ENCODE measurements around the gene DECR2. TPM values are rescaled to one million over a fixed set of nuclear protein-coding genes. Genes with fewer than 3 reads are reported as not detected.

The DECR2 gene
- total RNA-seq, 1 donor from 2014 or later: 8.4 TPM

DNA sequence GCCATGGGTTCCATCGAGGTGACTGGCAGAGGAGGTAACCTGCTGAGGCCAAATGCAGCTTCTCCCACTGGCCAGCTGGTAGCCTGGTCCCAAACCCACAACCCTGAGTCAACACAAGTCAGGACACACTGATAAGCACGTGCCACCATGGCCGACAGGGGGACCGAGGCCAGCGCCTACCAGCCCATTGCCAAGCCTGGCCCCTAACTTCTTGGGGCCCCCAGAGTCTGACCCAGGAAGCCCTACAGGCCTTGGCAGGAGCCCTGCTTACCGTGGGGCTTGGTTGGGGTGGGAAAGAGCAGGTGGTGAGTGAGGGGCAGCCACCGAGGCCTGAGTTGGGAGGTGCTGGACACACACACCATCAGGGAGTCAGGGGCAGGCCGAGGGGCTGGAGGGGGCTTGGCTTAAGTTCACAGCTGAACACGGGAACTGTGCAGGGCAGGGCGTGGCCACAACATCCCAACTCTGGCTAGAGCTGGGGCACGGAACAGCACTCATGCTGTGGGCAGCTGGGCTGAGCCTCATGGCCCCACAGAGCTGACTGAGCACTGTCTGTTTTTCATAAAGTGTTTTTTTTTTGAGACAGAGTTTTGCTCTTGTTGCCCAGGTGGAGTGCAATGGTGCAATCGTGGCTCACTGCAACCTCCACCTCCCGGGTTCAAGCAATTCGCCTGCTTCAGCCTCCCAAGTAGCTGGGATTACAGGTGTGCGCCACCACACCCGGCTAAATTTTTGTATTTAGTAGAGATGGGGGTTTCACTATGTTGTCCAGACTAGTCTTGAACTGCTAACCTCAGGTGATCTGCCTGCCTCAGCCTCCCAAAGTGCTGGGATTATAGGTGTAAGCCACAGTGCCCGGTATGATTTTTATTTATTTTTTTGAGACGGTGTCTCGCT, 36.8 kb upstream of the DECR2 start:
- peaks cover 18% of the 10 kb centered on the region for H3K27me3 ChIP-seq (ENCODE audit: low read depth)
- no peak for DNase-seq
- intact Hi-C loops (cut with micrococcal nuclease): no loop called here
- TF ChIP-seq, protein P1, sequence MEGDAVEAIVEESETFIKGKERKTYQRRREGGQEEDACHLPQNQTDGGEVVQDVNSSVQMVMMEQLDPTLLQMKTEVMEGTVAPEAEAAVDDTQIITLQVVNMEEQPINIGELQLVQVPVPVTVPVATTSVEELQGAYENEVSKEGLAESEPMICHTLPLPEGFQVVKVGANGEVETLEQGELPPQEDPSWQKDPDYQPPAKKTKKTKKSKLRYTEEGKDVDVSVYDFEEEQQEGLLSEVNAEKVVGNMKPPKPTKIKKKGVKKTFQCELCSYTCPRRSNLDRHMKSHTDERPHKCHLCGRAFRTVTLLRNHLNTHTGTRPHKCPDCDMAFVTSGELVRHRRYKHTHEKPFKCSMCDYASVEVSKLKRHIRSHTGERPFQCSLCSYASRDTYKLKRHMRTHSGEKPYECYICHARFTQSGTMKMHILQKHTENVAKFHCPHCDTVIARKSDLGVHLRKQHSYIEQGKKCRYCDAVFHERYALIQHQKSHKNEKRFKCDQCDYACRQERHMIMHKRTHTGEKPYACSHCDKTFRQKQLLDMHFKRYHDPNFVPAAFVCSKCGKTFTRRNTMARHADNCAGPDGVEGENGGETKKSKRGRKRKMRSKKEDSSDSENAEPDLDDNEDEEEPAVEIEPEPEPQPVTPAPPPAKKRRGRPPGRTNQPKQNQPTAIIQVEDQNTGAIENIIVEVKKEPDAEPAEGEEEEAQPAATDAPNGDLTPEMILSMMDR (IDR thresholded peaks at IDR 0.05; ENCODE audit: borderline replicate concordance): no peak
- no peak overlapping the region for H3K27ac ChIP-seq (replicated peaks)
- no peak overlapping the region for H3K4me3 ChIP-seq
- peaks cover 12% of the 10 kb centered on the region for H3K4me1 ChIP-seq
- no peaks in the 10 kb centered on the region for H3K9me3 ChIP-seq (replicated peaks)
- peaks cover 31% of the 10 kb centered on the region for H3K36me3 ChIP-seq

DNA sequence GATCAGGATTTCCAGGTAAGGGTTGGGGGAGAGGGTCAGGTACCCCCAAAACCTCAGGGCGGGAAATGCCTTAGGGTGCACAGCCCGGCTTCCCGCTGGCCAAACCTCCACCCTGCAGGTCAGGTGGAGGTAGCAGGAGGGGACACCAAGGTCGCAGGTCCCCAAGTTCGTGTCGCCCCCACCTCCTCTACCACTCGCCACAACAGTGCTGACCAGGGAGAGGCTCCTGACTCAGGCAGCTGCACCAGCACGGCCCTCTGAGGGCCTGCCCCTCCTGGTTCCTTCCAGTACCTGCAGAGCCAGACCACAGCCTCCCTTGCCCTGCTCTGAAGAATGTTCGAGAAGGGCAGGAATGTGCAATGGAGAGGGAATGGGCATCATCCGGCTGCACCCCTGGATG, 35.2 kb upstream of the DECR2 start:
- no peak for DNase-seq
- H3K4me1 ChIP-seq: peaks cover 25% of the 10 kb centered on the region

DNA sequence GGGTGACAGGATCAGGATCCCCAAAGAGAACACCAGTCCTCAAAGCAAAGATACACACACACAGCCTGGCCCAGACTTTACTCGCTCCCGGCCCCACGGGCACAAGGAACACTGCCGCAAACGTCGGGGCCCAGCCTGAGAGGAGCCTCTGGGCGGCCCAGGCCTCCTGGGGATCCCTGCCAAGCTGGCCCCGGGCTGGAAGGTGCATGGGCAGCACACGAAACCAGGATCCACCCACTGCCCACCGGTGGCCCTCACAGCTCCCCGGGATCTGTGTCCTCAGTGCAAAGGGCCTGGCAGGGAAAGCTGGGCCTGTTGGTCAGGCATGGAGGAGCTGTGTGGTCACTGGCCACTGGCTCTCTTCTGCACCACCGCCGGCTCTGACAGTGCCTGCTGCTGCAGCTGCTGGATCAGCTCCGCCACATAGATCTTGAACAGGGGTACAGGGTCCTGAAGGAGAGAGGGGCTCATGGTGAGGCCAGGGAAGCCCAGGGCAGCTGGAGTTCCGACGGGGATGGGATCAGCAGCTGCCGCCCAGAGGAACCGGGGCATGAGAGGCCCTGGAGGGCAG, 34.3 kb upstream of the DECR2 start:
- no peak for DNase-seq
- Histone ChIP-seq H3K4me3 (no peak overlapping the region), H3K4me1 (peaks cover 23% of the 10 kb centered on the region), H3K27ac (replicated peaks) (no peak overlapping the region), H3K9me3 (replicated peaks) (no peaks in the 10 kb centered on the region), H3K27me3 (ENCODE audit: low read depth) (peaks cover 18% of the 10 kb centered on the region), H3K36me3 (peaks cover 41% of the 10 kb centered on the region)
- intact Hi-C loops (cut with micrococcal nuclease): no loop called here
- TF ChIP-seq, protein P1 (IDR thresholded peaks at IDR 0.05; ENCODE audit: borderline replicate concordance): no peak

More for the DNA sequence above, 35.2 kb upstream of the DECR2 start:
- TF ChIP-seq, protein P1 (IDR thresholded peaks at IDR 0.05; ENCODE audit: borderline replicate concordance): no peak
- Histone ChIP-seq H3K9me3 (replicated peaks) (no peaks in the 10 kb centered on the region), H3K36me3 (peaks cover 31% of the 10 kb centered on the region), H3K27me3 (ENCODE audit: low read depth) (peaks cover 18% of the 10 kb centered on the region), H3K27ac (replicated peaks) (no peak overlapping the region), H3K4me3 (no peak overlapping the region)
- intact Hi-C loops (cut with micrococcal nuclease): no loop called here

DNA sequence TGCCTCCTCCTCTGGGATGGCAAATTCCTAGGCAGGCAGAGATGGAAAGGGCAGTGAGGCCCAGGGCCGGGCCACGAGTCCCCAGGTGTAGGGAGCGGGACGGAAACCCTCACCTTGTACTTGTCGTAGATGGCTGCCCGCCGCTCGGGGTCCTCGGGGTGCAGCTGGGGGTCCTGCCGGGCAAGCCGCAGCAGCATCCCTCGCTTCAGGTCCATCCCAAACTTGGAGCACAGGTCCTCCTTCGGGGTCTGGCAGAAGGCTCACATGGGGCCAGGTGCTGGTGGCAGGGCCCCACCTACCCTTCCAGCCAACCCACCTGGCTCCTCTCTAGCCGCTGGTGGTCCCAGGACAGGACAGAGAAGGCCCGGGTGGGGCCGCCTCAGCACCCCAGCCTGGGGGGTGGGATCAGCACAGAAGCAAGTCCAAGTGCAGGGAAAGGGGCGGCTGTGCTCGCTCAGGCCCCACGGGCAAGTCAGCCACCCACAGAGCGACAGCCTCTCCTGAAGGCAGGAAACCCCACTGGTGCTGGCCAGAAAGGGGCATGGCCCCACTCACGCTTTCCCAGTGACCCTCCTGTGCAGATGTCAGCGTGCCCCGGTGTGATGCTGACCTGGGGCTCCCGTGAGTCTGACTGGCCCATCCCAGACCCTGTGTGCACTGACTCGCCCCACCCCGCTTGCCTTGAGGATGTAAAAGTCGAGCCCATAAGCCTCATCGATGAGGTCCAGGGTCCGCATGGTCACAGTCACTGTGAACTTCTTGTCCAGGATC, 33.1 kb upstream of the DECR2 start:
- DNase-seq: no peak
- Histone ChIP-seq H3K4me3 (no peak overlapping the region), H3K4me1 (peaks cover 23% of the 10 kb centered on the region), H3K9me3 (replicated peaks) (no peaks in the 10 kb centered on the region), H3K27ac (replicated peaks) (no peak overlapping the region), H3K36me3 (peaks cover 49% of the 10 kb centered on the region), H3K27me3 (ENCODE audit: low read depth) (peaks cover 10% of the 10 kb centered on the region)
- intact Hi-C loops (cut with micrococcal nuclease): no loop called here
- TF ChIP-seq, protein P1 (IDR thresholded peaks at IDR 0.05; ENCODE audit: borderline replicate concordance): no peak

DNA sequence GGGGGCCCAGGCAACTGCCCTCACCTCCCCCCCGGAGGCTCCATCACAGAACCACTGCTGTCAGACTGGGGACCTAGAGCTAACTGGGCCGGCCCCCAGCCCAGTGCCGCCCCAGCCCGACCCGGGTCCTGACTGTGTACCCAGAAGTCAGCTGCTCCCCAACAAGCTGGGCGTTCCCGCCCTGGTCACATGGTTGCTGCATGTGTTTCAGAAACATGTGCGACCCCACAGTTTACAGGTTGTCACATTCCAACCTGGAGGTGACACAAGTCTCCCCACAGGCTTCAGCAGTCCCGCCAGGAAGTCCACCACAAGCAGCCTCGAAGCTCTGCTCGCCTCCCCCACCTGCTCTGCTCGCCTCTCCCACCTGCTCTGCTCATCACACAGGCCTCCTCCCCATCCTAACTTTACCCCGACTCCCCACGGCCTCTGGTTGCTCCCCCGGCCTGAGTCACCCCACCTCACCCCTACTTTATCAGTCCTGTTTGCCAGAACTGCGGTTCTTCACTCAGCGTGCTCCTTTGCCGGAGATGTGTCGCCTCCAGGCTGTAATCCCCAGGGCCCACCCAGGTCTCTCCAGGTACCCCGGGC, 32.3 kb upstream of the DECR2 start:
- peaks cover 4% of the 10 kb centered on the region for H3K27me3 ChIP-seq (ENCODE audit: low read depth)
- H3K4me1 ChIP-seq: peaks cover 23% of the 10 kb centered on the region
- intact Hi-C loops (cut with micrococcal nuclease): no loop called here
- peak overlapping the region; percentile 65 for H3K4me3 ChIP-seq
- TF ChIP-seq, protein P1 (IDR thresholded peaks at IDR 0.05; ENCODE audit: borderline replicate concordance): no peak
- no peak overlapping the region for H3K27ac ChIP-seq (replicated peaks)
- H3K36me3 ChIP-seq: peaks cover 56% of the 10 kb centered on the region
- no peak for DNase-seq
- H3K9me3 ChIP-seq (replicated peaks): no peaks in the 10 kb centered on the region
